HG03342 (cell line): ENCODE measurements around the gene SYNE2.
A peak's percentile ranks its signal among the peaks of the same experiment; 100 is the strongest.
"Not testable (repeated sequence)": the region's sequence is repeated elsewhere in the genome, so short reads cannot be mapped to it uniquely, and the experiment has no call there.

Experiments used
- ATAC-seq: cut with Tn5 transposase; IDR thresholded peaks from one replicate; pipeline ENCODE4 v1.9.1; 2021; ENCODE audit warnings: mild to moderate bottlenecking, moderate library complexity; ENCODE audit not compliant: unreplicated experiment

The SYNE2 gene

GRCh38 chr14:63852817-63853731 is at the start of gene SYNE2:
Gene SYNE2, plus strand, starts transcription at chr14:63853004. Its CDS starts 56,145 bp downstream, at chr14:63909149.
- ATAC-seq = peak; percentile 81

GRCh38 chr14:63803221-63803791 is 49.5 kb upstream of the SYNE2 start:
- not testable (repeated sequence) for ATAC-seq

- ATAC-seq = not testable (repeated sequence)
Observed at GRCh38 chr14:63806064-63806463, 46.7 kb upstream of the SYNE2 start.

- ATAC-seq = not testable (repeated sequence)
Observed at GRCh38 chr14:63811692-63812091, 41.1 kb upstream of the SYNE2 start.

GRCh38 chr14:63833728-63834127 is 19.1 kb upstream of the SYNE2 start:
- no peak for ATAC-seq

- no peak for ATAC-seq
Observed at GRCh38 chr14:63840981-63841380, 11.8 kb upstream of the SYNE2 start.

GRCh38 chr14:63843796-63844195 is 9.0 kb upstream of the SYNE2 start:
- ATAC-seq = no peak

GRCh38 chr14:63848890-63849289 is 3.9 kb upstream of the SYNE2 start:
- no peak for ATAC-seq

- peak; percentile 5 for ATAC-seq
Observed at GRCh38 chr14:63852271-63852816, 460 bp upstream of the SYNE2 start.

GRCh38 chr14:63853831-63854293 is 1.1 kb downstream of the SYNE2 start:
- peak; percentile 29 for ATAC-seq

GRCh38 chr14:63854330-63854729 is 1.5 kb downstream of the SYNE2 start:
- ATAC-seq = no peak

- ATAC-seq = no peak
Observed at GRCh38 chr14:63855281-63855680, 2.5 kb downstream of the SYNE2 start.

GRCh38 chr14:63857466-63858030 is 4.7 kb downstream of the SYNE2 start:
- no peak for ATAC-seq

GRCh38 chr14:63860146-63860545 is 7.3 kb downstream of the SYNE2 start:
- no peak for ATAC-seq

GRCh38 chr14:63862163-63862562 is 9.4 kb downstream of the SYNE2 start:
- no peak for ATAC-seq

GRCh38 chr14:63863004-63863403 is 10.2 kb downstream of the SYNE2 start:
- no peak for ATAC-seq

- ATAC-seq = peak; percentile 38
Observed at GRCh38 chr14:63864775-63865174, 12.0 kb downstream of the SYNE2 start.

GRCh38 chr14:63867933-63868921 is 15.4 kb downstream of the SYNE2 start:
- no peak for ATAC-seq

GRCh38 chr14:63869940-63870752 is 17.3 kb downstream of the SYNE2 start:
- peak; percentile 48 for ATAC-seq

- not testable (repeated sequence) for ATAC-seq
Observed at GRCh38 chr14:63870753-63871037, 17.9 kb downstream of the SYNE2 start.
